GM12873 (cell line): ENCODE data around the gene CHRNA10.

Experiments used
- TF ChIP-seq, protein P1 (sequence below): IDR thresholded peaks from 2 replicates; pipeline ENCODE4 v1.5.1; 2012; ENCODE audit warnings: low read depth, mild to moderate bottlenecking, moderate library complexity, low read length, control low read depth; ENCODE audit not compliant: insufficient read depth; ENCODE audit errors: missing control alignments

CHRNA10 gene

DNA sequence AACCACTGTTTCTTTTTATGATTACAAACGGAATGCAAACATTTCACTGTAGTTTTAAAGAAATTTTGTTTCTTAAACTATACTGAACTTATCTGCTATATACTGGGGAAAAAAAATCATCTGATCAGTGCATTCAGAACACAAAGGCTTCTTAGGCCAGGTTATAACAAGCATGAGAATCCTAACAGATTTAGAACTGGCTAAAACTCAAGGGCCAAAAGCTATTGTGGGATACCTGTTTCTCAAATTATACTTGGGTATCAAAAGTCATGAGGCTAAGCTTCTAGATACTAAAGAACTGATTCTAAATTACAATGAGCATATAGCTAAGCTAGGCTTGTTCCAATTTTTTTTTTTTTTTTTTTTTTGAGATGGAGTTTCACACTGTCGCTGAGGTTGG is 29.7 kb upstream of the CHRNA10 start:
- TF ChIP-seq, protein P1, sequence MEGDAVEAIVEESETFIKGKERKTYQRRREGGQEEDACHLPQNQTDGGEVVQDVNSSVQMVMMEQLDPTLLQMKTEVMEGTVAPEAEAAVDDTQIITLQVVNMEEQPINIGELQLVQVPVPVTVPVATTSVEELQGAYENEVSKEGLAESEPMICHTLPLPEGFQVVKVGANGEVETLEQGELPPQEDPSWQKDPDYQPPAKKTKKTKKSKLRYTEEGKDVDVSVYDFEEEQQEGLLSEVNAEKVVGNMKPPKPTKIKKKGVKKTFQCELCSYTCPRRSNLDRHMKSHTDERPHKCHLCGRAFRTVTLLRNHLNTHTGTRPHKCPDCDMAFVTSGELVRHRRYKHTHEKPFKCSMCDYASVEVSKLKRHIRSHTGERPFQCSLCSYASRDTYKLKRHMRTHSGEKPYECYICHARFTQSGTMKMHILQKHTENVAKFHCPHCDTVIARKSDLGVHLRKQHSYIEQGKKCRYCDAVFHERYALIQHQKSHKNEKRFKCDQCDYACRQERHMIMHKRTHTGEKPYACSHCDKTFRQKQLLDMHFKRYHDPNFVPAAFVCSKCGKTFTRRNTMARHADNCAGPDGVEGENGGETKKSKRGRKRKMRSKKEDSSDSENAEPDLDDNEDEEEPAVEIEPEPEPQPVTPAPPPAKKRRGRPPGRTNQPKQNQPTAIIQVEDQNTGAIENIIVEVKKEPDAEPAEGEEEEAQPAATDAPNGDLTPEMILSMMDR = no peak

DNA sequence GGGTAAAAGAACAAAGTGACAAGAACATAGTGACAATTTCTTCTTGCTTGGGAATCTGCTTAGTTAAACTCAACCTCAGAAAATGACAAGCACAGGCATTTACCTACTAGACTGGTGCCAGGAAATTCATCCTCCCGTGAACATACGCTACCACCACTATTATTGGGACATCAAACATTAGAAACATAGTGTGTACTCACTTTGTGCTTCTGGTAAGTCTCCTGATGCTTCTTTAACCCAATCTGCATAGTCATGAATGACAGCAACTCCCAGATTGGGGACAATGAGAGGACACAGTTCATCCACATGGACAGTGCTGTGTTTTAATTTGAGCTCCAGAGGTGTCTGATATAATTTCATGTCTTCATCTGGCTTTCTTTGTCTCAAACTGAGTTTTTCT is 29.2 kb upstream of the CHRNA10 start:
- TF ChIP-seq, protein P1 = no peak

DNA sequence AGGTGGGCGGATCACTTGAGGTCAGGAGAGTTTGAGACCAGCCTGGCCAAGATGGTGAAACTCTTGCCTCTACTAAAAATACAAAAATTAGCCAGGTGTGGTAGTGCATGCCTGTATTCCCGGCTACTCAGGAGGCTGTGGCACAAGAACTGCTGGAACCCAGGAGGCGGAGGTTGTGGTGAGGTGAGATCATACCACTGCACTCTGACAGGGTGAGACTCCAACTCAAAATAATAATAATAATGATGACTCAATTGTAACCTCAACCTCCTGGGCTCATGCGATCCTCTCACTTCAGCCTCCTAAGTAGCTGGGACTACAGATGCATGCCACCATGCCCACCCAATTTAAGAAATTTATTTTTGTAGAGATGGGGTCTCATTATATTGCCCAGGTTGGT is 15.6 kb upstream of the CHRNA10 start:
- TF ChIP-seq, protein P1 = no peak

DNA sequence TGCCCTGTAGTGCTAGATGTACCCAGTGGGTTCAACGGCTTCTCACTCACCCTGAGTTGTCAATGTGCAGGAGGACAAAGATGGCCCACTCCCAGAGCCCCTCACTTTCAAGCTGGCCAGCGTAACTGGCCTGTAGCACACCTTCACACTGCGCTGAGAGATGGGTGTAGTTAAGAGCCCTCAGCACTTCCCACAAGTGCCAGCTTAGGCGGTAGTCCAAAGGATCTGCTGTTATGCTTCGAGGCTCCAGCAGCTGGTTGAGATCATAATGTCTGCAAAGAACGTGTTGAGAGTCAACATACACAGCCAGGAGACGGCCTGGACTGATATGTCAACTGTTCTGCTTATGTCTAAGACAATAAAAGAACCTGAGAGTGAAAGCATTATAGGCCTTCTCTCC is 14.7 kb upstream of the CHRNA10 start:
- TF ChIP-seq, protein P1 = no peak

GRCh38 chr11:3684819-3685172 is 13.6 kb upstream of the CHRNA10 start:
- TF ChIP-seq, protein P1 = no peak

GRCh38 chr11:3684129-3684818 is 13.1 kb upstream of the CHRNA10 start:
- TF ChIP-seq, protein P1 = no peak

DNA sequence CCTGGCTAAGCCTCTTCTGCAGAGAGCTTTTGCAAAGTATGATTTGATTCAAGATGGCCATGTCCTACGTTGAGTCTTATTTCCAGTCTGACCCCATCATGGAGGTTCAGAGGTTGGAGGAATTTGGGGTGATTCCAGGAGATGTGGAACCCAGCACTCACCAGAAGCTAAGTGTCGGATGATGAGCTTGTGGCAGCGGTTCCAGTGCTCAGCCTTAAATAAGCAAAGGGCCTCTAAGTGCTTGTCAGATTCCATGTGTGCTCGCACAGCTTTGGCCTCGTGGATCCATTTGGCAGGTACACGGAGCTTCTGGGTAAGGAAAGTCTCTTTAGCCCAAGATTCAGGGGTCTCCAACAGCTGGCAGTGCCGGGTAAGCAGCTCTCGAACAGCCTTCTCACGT is 11.9 kb upstream of the CHRNA10 start:
- TF ChIP-seq, protein P1 = no peak
